HG02678 (cell line): ENCODE measurements around the gene CAP2.
"Not testable (repeated sequence)": the region's sequence is repeated elsewhere in the genome, so short reads cannot be mapped to it uniquely, and the experiment has no call there.

ENCODE experiments used
- ATAC-seq: cut with Tn5 transposase; IDR thresholded peaks from one replicate; pipeline ENCODE4 v1.9.1; 2021; ENCODE audit warnings: mild to moderate bottlenecking, moderate library complexity; ENCODE audit not compliant: unreplicated experiment

CAP2 gene

GRCh38 chr6:17439243-17439993, 46.0 kb downstream of the CAP2 start:
- no peak for ATAC-seq

- not testable (repeated sequence) for ATAC-seq
Observed at GRCh38 chr6:17440811-17441210, 47.4 kb downstream of the CAP2 start.

- ATAC-seq = no peak
Observed at GRCh38 chr6:17442196-17442595, 48.8 kb downstream of the CAP2 start.

- peak; percentile 18 for ATAC-seq
Observed at GRCh38 chr6:17446713-17447112, 53.3 kb downstream of the CAP2 start.

GRCh38 chr6:17448165-17448564, 54.8 kb downstream of the CAP2 start:
- ATAC-seq = no peak

- ATAC-seq = no peak
Observed at GRCh38 chr6:17450397-17450796, 57.0 kb downstream of the CAP2 start.

- no peak for ATAC-seq
Observed at GRCh38 chr6:17450832-17451231, 57.4 kb downstream of the CAP2 start.

- no peak for ATAC-seq
Observed at GRCh38 chr6:17452096-17452495, 58.7 kb downstream of the CAP2 start.

GRCh38 chr6:17454316-17455005, 61.1 kb downstream of the CAP2 start:
- no peak for ATAC-seq

GRCh38 chr6:17455919-17456318, 62.5 kb downstream of the CAP2 start:
- no peak for ATAC-seq

GRCh38 chr6:17456711-17457110, 63.3 kb downstream of the CAP2 start:
- ATAC-seq = no peak

- no peak for ATAC-seq
Observed at GRCh38 chr6:17457405-17457804, 64.0 kb downstream of the CAP2 start.

GRCh38 chr6:17457956-17458355, 64.6 kb downstream of the CAP2 start:
- no peak for ATAC-seq

GRCh38 chr6:17458966-17459365, 65.6 kb downstream of the CAP2 start:
- no peak for ATAC-seq

GRCh38 chr6:17460862-17461261, 67.5 kb downstream of the CAP2 start:
- ATAC-seq = no peak

- no peak for ATAC-seq
Observed at GRCh38 chr6:17466147-17466546, 72.8 kb downstream of the CAP2 start.

GRCh38 chr6:17466707-17467106, 73.3 kb downstream of the CAP2 start:
- ATAC-seq = no peak

GRCh38 chr6:17469006-17469832, 75.8 kb downstream of the CAP2 start:
- no peak for ATAC-seq

GRCh38 chr6:17470202-17470937, 77.0 kb downstream of the CAP2 start:
- no peak for ATAC-seq

- no peak for ATAC-seq
Observed at GRCh38 chr6:17470938-17471327, 77.5 kb downstream of the CAP2 start.

GRCh38 chr6:17472653-17473183, 79.3 kb downstream of the CAP2 start:
- ATAC-seq = no peak
